ENCODE data around the gene ISG15.
"Not testable (repeated sequence)": the region's sequence is repeated elsewhere in the genome, so short reads cannot be mapped to it uniquely, and the experiment has no call there.

The ISG15 gene

GRCh38 chr1:1013922-1014648, 788 bp downstream of the ISG15 start:
- DNase-seq = no peak

GRCh38 chr1:1014799-1015681, 1.7 kb downstream of the ISG15 start:
- DNase-seq = no peak

GRCh38 chr1:1017397-1018320, 4.4 kb downstream of the ISG15 start:
- not testable (repeated sequence) for DNase-seq

- not testable (repeated sequence) for DNase-seq
These were observed 5.0 kb downstream of the ISG15 start for GRCh38 chr1:1018321-1018685.

GRCh38 chr1:1019122-1019999, 6.1 kb downstream of the ISG15 start:
- no peak for DNase-seq

GRCh38 chr1:1020000-1020404, 6.7 kb downstream of the ISG15 start, which contains the start of gene AGRN:
AGRN (plus strand) TSS chr1:1020120; CDS start chr1:1020173, 53 bp downstream.
- no peak for DNase-seq

- DNase-seq = no peak
These were observed 7.2 kb downstream of the ISG15 start for GRCh38 chr1:1020415-1021009.

- no peak for DNase-seq
These were observed 8.0 kb downstream of the ISG15 start for GRCh38 chr1:1021010-1021919.

- DNase-seq = no peak
These were observed 8.6 kb downstream of the ISG15 start for GRCh38 chr1:1021920-1022259.

GRCh38 chr1:1022302-1023009, 9.2 kb downstream of the ISG15 start:
- no peak for DNase-seq

GRCh38 chr1:1023700-1024099, 10.4 kb downstream of the ISG15 start:
- no peak for DNase-seq

- no peak for DNase-seq
These were observed 11.0 kb downstream of the ISG15 start for GRCh38 chr1:1024149-1024770.

GRCh38 chr1:1024771-1025699, 11.7 kb downstream of the ISG15 start:
- DNase-seq = no peak

- no peak for DNase-seq
These were observed 12.4 kb downstream of the ISG15 start for GRCh38 chr1:1025730-1026129.

GRCh38 chr1:1026599-1027413, 13.5 kb downstream of the ISG15 start:
- DNase-seq = no peak

- DNase-seq = no peak
These were observed 14.5 kb downstream of the ISG15 start for GRCh38 chr1:1027791-1028190.

Measured in cerebellar nuclear complex (tissue), 1 donor.